Measurements from ENCODE around the gene AFAP1. TPM values are rescaled to one million over a fixed set of nuclear protein-coding genes. Genes with fewer than 3 reads are reported as not detected.

Gene AFAP1
- total and polyA plus RNA-seq, 2 donors (not counting 1 experiment from before 2014, with no cell fraction given): 0.03 to 0.44 TPM

DNA sequence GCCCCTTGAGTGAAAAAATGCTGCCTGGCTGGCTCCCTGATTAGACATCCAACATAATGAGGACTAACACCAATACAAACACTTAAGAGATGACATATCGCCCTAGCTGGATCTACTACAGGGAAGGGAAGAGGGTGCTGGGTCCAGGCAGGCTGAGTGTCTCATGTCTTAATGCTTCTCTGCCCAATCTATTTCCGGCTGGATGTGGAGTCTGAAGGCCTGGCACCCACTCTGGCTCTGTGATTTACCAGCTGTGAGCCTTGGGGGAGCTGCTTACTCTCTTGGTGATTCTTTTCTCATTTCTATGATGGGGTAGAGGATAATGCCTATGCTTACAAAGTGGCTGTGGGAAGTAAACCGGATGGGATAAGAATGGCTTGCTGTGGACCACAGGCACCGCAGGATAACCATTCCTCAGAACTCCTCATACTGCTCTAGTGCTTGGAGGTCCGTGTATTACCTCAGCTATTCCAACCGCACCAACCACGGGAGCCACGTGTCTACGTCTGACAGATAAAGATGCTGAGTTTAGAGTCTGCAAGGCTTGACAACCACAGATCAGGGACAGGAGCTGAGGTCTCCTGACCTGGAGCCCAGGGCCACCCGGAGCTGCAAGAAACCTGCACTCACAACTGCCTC, 161.7 kb downstream of the AFAP1 start:
- Histone ChIP-seq H3K9ac (ENCODE audit: low read length) (no peak overlapping the region), H3K27me3 (replicated peaks in 1 of 4; ENCODE audit: control extremely low read depth in 1 of 4, control insufficient read depth in 3 of 4, insufficient read depth in 4 of 4, low read length in 3 of 4) (no peaks in the 10 kb centered on the region), H3K9me3 (ENCODE audit: control extremely low read depth in 1 of 3, control insufficient read depth in 2 of 3, insufficient read depth in 1 of 3, low read length in 2 of 3) (no peaks in the 10 kb centered on the region), H3K36me3 (replicated peaks in 1 of 2; ENCODE audit: control extremely low read depth in 1 of 2, control insufficient read depth in 1 of 2, extremely low read depth in 1 of 2, insufficient read depth in 2 of 2, low read length in 1 of 2) (no peaks in the 10 kb centered on the region), H3K27ac (ENCODE audit: low read length in 2 of 2) (no peak overlapping the region), H3K79me2 (ENCODE audit: control insufficient read depth, insufficient read depth, low read length) (no peaks in the 10 kb centered on the region), H3K4me1 (ENCODE audit: control insufficient read depth in 2 of 2, insufficient read depth in 2 of 2, low read length in 2 of 2) (no peaks in the 10 kb centered on the region), H4K20me1 (ENCODE audit: control insufficient read depth, insufficient read depth, low read length, poor library complexity, severe bottlenecking) (no peaks in the 10 kb centered on the region), H3K4me2 (replicated peaks; ENCODE audit: low read depth, low read length, poor library complexity, severe bottlenecking) (no peak overlapping the region), H3K4me3 (ENCODE audit: control extremely low read depth in 1 of 5, extremely low read depth in 1 of 5, insufficient read depth in 1 of 5, low read depth in 2 of 5, low read length in 4 of 5) (no peak overlapping the region), H2AFZ (ENCODE audit: insufficient read depth, low read depth, low read length, poor library complexity, severe bottlenecking) (no peak overlapping the region)
- no peak for ATAC-seq (ENCODE audit: low read depth)
- CTCF ChIA-PET: no interaction called here
- no peak for TF ChIP-seq EZH2 (IDR thresholded peaks at IDR 0.05; ENCODE audit: borderline replicate concordance, insufficient read depth, low read depth, low read length, poor library complexity, severe bottlenecking)
- TF ChIP-seq, protein P1, sequence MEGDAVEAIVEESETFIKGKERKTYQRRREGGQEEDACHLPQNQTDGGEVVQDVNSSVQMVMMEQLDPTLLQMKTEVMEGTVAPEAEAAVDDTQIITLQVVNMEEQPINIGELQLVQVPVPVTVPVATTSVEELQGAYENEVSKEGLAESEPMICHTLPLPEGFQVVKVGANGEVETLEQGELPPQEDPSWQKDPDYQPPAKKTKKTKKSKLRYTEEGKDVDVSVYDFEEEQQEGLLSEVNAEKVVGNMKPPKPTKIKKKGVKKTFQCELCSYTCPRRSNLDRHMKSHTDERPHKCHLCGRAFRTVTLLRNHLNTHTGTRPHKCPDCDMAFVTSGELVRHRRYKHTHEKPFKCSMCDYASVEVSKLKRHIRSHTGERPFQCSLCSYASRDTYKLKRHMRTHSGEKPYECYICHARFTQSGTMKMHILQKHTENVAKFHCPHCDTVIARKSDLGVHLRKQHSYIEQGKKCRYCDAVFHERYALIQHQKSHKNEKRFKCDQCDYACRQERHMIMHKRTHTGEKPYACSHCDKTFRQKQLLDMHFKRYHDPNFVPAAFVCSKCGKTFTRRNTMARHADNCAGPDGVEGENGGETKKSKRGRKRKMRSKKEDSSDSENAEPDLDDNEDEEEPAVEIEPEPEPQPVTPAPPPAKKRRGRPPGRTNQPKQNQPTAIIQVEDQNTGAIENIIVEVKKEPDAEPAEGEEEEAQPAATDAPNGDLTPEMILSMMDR (IDR thresholded peaks at IDR 0.05): no peak
- H3K9me3 Mint-ChIP-seq (ENCODE audit: insufficient read depth): no peaks in the 10 kb centered on the region
- no peak for DNase-seq
- H3K4me1 Mint-ChIP-seq: no peaks in the 10 kb centered on the region
- 94% methylated on average over 9 of the region's 10 CpGs for WGBS (ENCODE audit: insufficient coverage)
- H3K4me3 Mint-ChIP-seq: no peak overlapping the region
- H3K27me3 Mint-ChIP-seq: peaks cover 4% of the 10 kb centered on the region
- POLR2A ChIA-PET: no interaction called here
- no peak overlapping the region for H3K27ac Mint-ChIP-seq
- intact Hi-C loops (cut with micrococcal nuclease): no loop called here

DNA sequence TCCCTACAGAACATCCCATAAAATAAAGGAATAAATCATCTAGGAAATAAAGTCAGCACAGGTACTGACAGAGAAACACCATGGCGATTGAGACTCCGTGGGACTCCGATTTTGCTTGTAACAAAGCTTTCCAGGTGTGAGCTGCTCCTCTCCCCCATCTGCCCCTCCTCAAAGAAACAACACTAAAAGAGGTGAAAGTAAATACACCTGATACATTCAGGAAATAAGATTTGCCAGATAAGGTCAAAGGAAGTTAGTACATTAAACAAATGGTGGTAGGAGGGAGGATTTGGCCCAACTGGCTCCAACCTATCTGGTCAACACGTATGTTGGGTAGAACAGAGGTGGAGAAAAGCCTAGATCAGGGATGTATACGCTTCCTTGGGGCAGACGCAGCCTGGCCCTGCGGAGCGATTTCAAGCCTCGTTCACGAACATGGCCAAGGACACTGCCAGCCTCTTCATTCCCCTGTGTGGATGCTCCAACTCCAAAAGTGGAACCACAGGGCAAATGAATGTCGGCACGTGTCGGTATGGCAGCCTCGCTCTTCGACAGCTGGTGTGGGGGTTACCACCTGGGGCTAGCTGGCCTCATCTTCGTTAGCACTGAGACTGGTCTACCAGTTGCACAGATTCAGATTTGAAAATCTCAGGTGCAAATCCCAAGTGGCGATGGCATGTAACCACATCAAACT, 162.5 kb downstream of the AFAP1 start:
- ChIA-PET POLR2A (no interaction called here), CTCF (no interaction called here)
- H3K9ac ChIP-seq (ENCODE audit: low read length): no peak overlapping the region
- no peak overlapping the region for H3K4me3 ChIP-seq (ENCODE audit: control extremely low read depth in 1 of 5, extremely low read depth in 1 of 5, insufficient read depth in 1 of 5, low read depth in 2 of 5, low read length in 4 of 5)
- H3K27me3 ChIP-seq (replicated peaks in 1 of 4; ENCODE audit: control extremely low read depth in 1 of 4, control insufficient read depth in 3 of 4, insufficient read depth in 4 of 4, low read length in 3 of 4): no peaks in the 10 kb centered on the region
- ATAC-seq (ENCODE audit: low read depth) (no peak), DNase-seq (no peak)
- intact Hi-C loops (cut with micrococcal nuclease): no loop called here
- H3K36me3 ChIP-seq (replicated peaks in 1 of 2; ENCODE audit: control extremely low read depth in 1 of 2, control insufficient read depth in 1 of 2, extremely low read depth in 1 of 2, insufficient read depth in 2 of 2, low read length in 1 of 2): no peaks in the 10 kb centered on the region
- Mint-ChIP-seq H3K4me1 (no peaks in the 10 kb centered on the region), H3K27me3 (peaks cover 4% of the 10 kb centered on the region), H3K9me3 (ENCODE audit: insufficient read depth) (no peaks in the 10 kb centered on the region), H3K4me3 (no peak overlapping the region), H3K27ac (no peak overlapping the region)
- no peaks in the 10 kb centered on the region for H3K79me2 ChIP-seq (ENCODE audit: control insufficient read depth, insufficient read depth, low read length)
- 94% methylated on average over 14 of the region's 17 CpGs for WGBS (ENCODE audit: insufficient coverage)
- H2AFZ ChIP-seq (ENCODE audit: insufficient read depth, low read depth, low read length, poor library complexity, severe bottlenecking): no peak overlapping the region
- H3K4me1 ChIP-seq (ENCODE audit: control insufficient read depth in 2 of 2, insufficient read depth in 2 of 2, low read length in 2 of 2): no peaks in the 10 kb centered on the region
- no peaks in the 10 kb centered on the region for H4K20me1 ChIP-seq (ENCODE audit: control insufficient read depth, insufficient read depth, low read length, poor library complexity, severe bottlenecking)
- TF ChIP-seq, protein P1 (IDR thresholded peaks at IDR 0.05): no peak
- TF ChIP-seq EZH2 (IDR thresholded peaks at IDR 0.05; ENCODE audit: borderline replicate concordance, insufficient read depth, low read depth, low read length, poor library complexity, severe bottlenecking): no peak
- no peak overlapping the region for H3K4me2 ChIP-seq (replicated peaks; ENCODE audit: low read depth, low read length, poor library complexity, severe bottlenecking)
- no peaks in the 10 kb centered on the region for H3K9me3 ChIP-seq (ENCODE audit: control extremely low read depth in 1 of 3, control insufficient read depth in 2 of 3, insufficient read depth in 1 of 3, low read length in 2 of 3)
- H3K27ac ChIP-seq (ENCODE audit: low read length in 2 of 2): no peak overlapping the region

Measured in B cell (primary cell).